Hepatocyte (in vitro differentiated cells): ENCODE measurements around the gene TNNT3.

Source experiments
- EZH2 ChIP-seq: fragments of 200-600 bp; sonication (generic); IDR thresholded peaks from 2 replicates; pipeline ENCODE4 v1.6.1; 2016; ENCODE audit warnings: antibody characterized with exemption, mild to moderate bottlenecking, borderline replicate concordance
- EZH2phosphoT487 ChIP-seq: fragments of 200-600 bp; sonication (generic); IDR thresholded peaks from one replicate; pipeline ENCODE4 v1.6.1; 2018; ENCODE audit warnings: antibody characterized with exemption, mild to moderate bottlenecking, low read depth, moderate library complexity; ENCODE audit not compliant: unreplicated experiment, severe bottlenecking
- TF ChIP-seq, protein P1 (sequence below): fragments of 200-600 bp; sonication (generic); IDR thresholded peaks from 2 replicates; pipeline ENCODE4 v1.5.1; 2016; ENCODE audit warnings: antibody characterized with exemption, mild to moderate bottlenecking; ENCODE audit not compliant: poor library complexity

DNA sequence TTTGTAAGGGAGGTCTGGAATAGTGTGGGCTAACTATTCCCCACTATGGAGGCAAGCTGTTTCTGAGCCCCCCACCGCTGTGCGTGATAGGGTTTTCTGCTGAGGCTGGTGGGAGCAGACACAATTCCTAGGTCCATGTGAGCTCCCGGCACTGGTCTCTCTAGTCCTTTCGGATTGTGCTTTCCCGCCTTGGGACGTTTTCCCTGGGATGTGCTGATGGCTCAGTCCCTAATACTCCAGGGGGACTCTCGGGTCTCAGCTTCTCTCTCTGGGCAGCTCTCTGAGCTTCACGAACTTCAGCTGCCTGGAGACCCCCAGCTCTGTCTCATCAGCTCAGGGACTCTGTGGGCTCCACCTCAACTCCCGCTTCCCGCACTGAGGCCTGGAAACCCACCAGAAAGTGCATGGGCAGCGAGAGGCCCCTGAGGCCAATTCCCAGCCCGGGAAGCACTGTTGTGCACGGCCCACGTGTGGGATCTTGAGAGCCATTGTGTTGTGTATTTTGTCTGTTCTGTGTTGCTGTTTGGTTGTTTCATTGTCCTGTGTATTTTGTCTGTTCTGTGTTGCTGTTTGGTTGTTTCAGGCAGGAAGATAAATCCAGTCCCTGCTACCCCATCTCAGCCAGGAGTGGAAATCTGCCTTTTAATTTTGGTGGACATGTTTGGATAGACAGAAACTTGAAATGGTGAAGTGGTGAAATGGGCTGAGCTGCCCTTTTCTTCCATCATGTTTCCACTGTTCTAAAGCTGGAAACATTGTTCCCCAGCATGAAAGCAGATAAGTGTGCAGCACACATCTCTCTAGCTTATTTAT, 12.7 kb upstream of the TNNT3 start:
- TF ChIP-seq, protein P1, sequence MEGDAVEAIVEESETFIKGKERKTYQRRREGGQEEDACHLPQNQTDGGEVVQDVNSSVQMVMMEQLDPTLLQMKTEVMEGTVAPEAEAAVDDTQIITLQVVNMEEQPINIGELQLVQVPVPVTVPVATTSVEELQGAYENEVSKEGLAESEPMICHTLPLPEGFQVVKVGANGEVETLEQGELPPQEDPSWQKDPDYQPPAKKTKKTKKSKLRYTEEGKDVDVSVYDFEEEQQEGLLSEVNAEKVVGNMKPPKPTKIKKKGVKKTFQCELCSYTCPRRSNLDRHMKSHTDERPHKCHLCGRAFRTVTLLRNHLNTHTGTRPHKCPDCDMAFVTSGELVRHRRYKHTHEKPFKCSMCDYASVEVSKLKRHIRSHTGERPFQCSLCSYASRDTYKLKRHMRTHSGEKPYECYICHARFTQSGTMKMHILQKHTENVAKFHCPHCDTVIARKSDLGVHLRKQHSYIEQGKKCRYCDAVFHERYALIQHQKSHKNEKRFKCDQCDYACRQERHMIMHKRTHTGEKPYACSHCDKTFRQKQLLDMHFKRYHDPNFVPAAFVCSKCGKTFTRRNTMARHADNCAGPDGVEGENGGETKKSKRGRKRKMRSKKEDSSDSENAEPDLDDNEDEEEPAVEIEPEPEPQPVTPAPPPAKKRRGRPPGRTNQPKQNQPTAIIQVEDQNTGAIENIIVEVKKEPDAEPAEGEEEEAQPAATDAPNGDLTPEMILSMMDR: no peak
- no peak for TF ChIP-seq EZH2
- TF ChIP-seq EZH2phosphoT487: no peak
